SK-N-SH (cell line): ENCODE results near the gene MYLK2. TPM values are rescaled to one million over a fixed set of nuclear protein-coding genes. Genes with fewer than 3 reads are reported as not detected.

Source experiments
- CTCF ChIA-PET: fragments of 300-600, 350-600 bp; formaldehyde crosslinking; extraction: SDS; loops from one replicate; lab custom pipeline; 2021; lab: Yijun Ruan, JAX
- POLR2A ChIA-PET: fragments of 350-600 bp; sonication (Branson Sonifier 250); formaldehyde crosslinking; extraction: SDS; loops from one replicate; lab custom pipeline; 2020; ENCODE audit warnings: antibody characterized with exemption, inconsistent platforms; lab: Yijun Ruan, JAX
- DNase-seq: peaks from one replicate; pipeline ENCODE4 v3.0.0; 2012
- H2AFZ ChIP-seq: fragments of 200-600 bp; sonication (generic); 2 replicates; pipeline ENCODE4 v1.8.1; 2016; ENCODE audit warnings: antibody characterized with exemption, mild to moderate bottlenecking, low read depth
- H3F3A ChIP-seq: fragments of 200-600 bp; sonication (generic); replicated peaks from 2 replicates; pipeline ENCODE3; 2016; ENCODE audit warnings: antibody characterized with exemption, mild to moderate bottlenecking; ENCODE audit not compliant: insufficient read depth
- H3K27ac ChIP-seq, 2 experiments: fragments of 200-500 bp in 1 of 2; fragments of 200-600 bp in 1 of 2; sonication (Bioruptor generic) in 1 of 2; sonication (generic), shearing (Covaris generic) in 1 of 2; 2 replicates each; pipeline versions ENCODE4 v1.5.1 to v1.6.1; 2014 to 2016; ENCODE audit warnings: low read depth in 2 of 2, inconsistent platforms in 1 of 2, low read length in 1 of 2, mild to moderate bottlenecking in 1 of 2, mixed read lengths in 1 of 2
- H3K27me3 ChIP-seq: fragments of 200-600 bp; sonication (generic), shearing (Covaris generic); 2 replicates; pipeline ENCODE4 v1.6.1; 2016; ENCODE audit warnings: mixed run types; ENCODE audit not compliant: insufficient read depth
- H3K36me3 ChIP-seq, 2 experiments: fragments of 200-500 bp in 1 of 2; fragments of 200-600 bp in 1 of 2; sonication (Bioruptor generic) in 1 of 2; sonication (generic) in 1 of 2; replicated peaks in 1 of 2; 2 replicates each; pipeline versions ENCODE3 to v1.5.1; 2014 to 2016; ENCODE audit warnings: low read length in 1 of 2, mild to moderate bottlenecking in 1 of 2; ENCODE audit not compliant: insufficient read depth in 2 of 2, control insufficient read depth in 1 of 2
- H3K4me1 ChIP-seq, 2 experiments: fragments of 200-500 bp in 1 of 2; fragments of 200-600 bp in 1 of 2; sonication (Bioruptor generic) in 1 of 2; sonication (generic), shearing (Covaris generic) in 1 of 2; 2 replicates each; pipeline versions ENCODE4 v1.5.1 to v1.6.1; 2014 to 2016; ENCODE audit warnings: low read depth in 1 of 2, low read length in 1 of 2, mixed run types in 1 of 2; ENCODE audit not compliant: insufficient read depth in 2 of 2, control insufficient read depth in 1 of 2
- H3K4me2 ChIP-seq: fragments of 200-600 bp; sonication (generic), shearing (Covaris generic); 2 replicates; pipeline ENCODE4 v1.6.1; 2017; ENCODE audit warnings: mixed run types
- H3K4me3 ChIP-seq, 2 experiments: fragments of 200-500 bp in 1 of 2; fragments of 200-600 bp in 1 of 2; sonication (Bioruptor generic) in 1 of 2; sonication (generic), shearing (Covaris generic) in 1 of 2; 2 replicates each; pipeline versions ENCODE4 v1.5.1 to v1.8.1; 2014 to 2016; ENCODE audit warnings: low read depth in 2 of 2, inconsistent platforms in 1 of 2, low read length in 1 of 2, mild to moderate bottlenecking in 1 of 2, mixed read lengths in 1 of 2, moderate library complexity in 1 of 2
- H3K79me2 ChIP-seq: fragments of 200-600 bp; sonication (generic); 2 replicates; pipeline ENCODE4 v1.8.1; 2017; ENCODE audit warnings: mild to moderate bottlenecking; ENCODE audit not compliant: insufficient read depth
- H3K9ac ChIP-seq: fragments of 200-600 bp; sonication (generic); 2 replicates; pipeline ENCODE4 v1.6.1; 2017; ENCODE audit warnings: mixed run types
- H3K9me2 ChIP-seq: fragments of 200-600 bp; sonication (generic); 2 replicates; pipeline ENCODE4 v1.6.1; 2017; ENCODE audit warnings: mixed run types
- H3K9me3 ChIP-seq: fragments of 200-600 bp; sonication (generic); 2 replicates; pipeline ENCODE4 v1.6.1; 2017; ENCODE audit warnings: mixed run types, mild to moderate bottlenecking, moderate library complexity
- H4K20me1 ChIP-seq: fragments of 200-600 bp; sonication (generic); 2 replicates; pipeline ENCODE4 v1.6.1; 2017; ENCODE audit warnings: mild to moderate bottlenecking, mixed run types; ENCODE audit not compliant: insufficient read depth
- ELF1 ChIP-seq: IDR thresholded peaks from 2 replicates; pipeline ENCODE4 v1.4.0; 2012
- EP300 ChIP-seq, 2 experiments: IDR thresholded peaks; 2 replicates each; pipeline versions ENCODE4 v1.4.0 to v1.6.1; 2012; ENCODE audit warnings: borderline replicate concordance in 1 of 2, low read depth in 1 of 2, low read length in 1 of 2
- IRF3 ChIP-seq: fragments of 150-350 bp; IDR thresholded peaks from 2 replicates; pipeline ENCODE4 v1.6.1; 2016; ENCODE audit warnings: mild to moderate bottlenecking, low read depth, low read length
- RXRA ChIP-seq: IDR thresholded peaks from 2 replicates; pipeline ENCODE4 v1.4.0; 2012; ENCODE audit warnings: low read depth, mild to moderate bottlenecking, borderline replicate concordance
- TAF1 ChIP-seq: IDR thresholded peaks from 2 replicates; pipeline ENCODE4 v1.6.1; 2012; ENCODE audit warnings: low read depth, mild to moderate bottlenecking, low read length, moderate library complexity, borderline replicate concordance
- WGBS: methylation state at CpG from one replicate; pipeline ENCODE4 v1.1.6; 2017; ENCODE audit warnings: low lambda C conversion rate; 5-methylcytosine and 5-hydroxymethylcytosine counted together
- polyA plus RNA-seq, 3 experiments: library from polyadenylated mRNA; depleted of rRNA; stranded (reverse); fragments of >200 nt; gene quantifications; 2 replicates each; pipeline ENCODE4 v1.2.3, GENCODE V29; 2012
- TF ChIP-seq, protein P1 (sequence below): IDR thresholded peaks from 2 replicates; pipeline ENCODE4 v1.4.0; 2012; ENCODE audit warnings: low read depth, borderline replicate concordance
- TF ChIP-seq, protein P2 (sequence below): fragments of 200-600 bp; sonication (generic); IDR thresholded peaks from 2 replicates; pipeline ENCODE4 v1.6.1; 2017; ENCODE audit warnings: antibody characterized with exemption, mild to moderate bottlenecking, moderate library complexity

Gene MYLK2
- polyA plus RNA-seq, 1 of the 3 experiments (the other 2 are of a cell fraction), result 0.21 TPM

GRCh38 chr20:31869942-31870725, 51.0 kb downstream of the MYLK2 start, which contains the start of the genes DUSP15 and TTLL9 (continued):
- TF ChIP-seq IRF3 (no peak), EP300 (IDR thresholded peaks at IDR 0.05; ENCODE audit: borderline replicate concordance in 1 of 2, low read depth in 1 of 2, low read length in 1 of 2) (no peak)
- TF ChIP-seq, all 33 proteins: peak for 3

- Histone ChIP-seq H2AFZ (peak overlapping the region; percentile 94), H3F3A (peaks cover 5% of the 10 kb centered on the region), H3K9me2 (no peaks in the 10 kb centered on the region), H3K4me3 (peak overlapping the region; percentile 66 to 69), H3K4me2 (peak overlapping the region; percentile 81), H4K20me1 (no peaks in the 10 kb centered on the region), H3K36me3 (no peaks in the 10 kb centered on the region), H3K27ac (peak overlapping the region in 1 of 2 experiments; percentile 62; a peak in 1 of 4 replicates), H3K79me2 (no peaks in the 10 kb centered on the region), H3K9ac (peak overlapping the region; percentile 71), H3K9me3 (no peaks in the 10 kb centered on the region), H3K27me3 (no peaks in the 10 kb centered on the region), H3K4me1 (peaks cover 0 to 23% of the 10 kb centered on the region in 2 experiments; a peak in 1 of 4 replicates)
- ChIA-PET POLR2A (interaction anchor here (0.6 to 1.4 kb wide), 2 partner anchors 9 to 26 kb away, joined by 3 to 6 read pairs; no protein-coding TSS in a partner anchor), CTCF (interaction anchor here (0.8 to 3.3 kb wide), 11 partner anchors 8 to 258 kb away, joined by 3 to 12 read pairs (median 4); partner anchors contain the start of gene PDRG1)
- 33% methylated on average over 6 of the region's 24 CpGs for WGBS
- no peak for TF ChIP-seq ELF1
- TF ChIP-seq TAF1, result no peak; the same call in 1 of the 2 replicates
- TF ChIP-seq, protein P1, sequence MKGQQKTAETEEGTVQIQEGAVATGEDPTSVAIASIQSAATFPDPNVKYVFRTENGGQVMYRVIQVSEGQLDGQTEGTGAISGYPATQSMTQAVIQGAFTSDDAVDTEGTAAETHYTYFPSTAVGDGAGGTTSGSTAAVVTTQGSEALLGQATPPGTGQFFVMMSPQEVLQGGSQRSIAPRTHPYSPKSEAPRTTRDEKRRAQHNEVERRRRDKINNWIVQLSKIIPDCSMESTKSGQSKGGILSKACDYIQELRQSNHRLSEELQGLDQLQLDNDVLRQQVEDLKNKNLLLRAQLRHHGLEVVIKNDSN, result no peak
- TF ChIP-seq RXRA, result no peak
- DNase-seq, result no peak
These were observed 51.8 kb downstream of the MYLK2 start for GRCh38 chr20:31870726-31871617.

DNA sequence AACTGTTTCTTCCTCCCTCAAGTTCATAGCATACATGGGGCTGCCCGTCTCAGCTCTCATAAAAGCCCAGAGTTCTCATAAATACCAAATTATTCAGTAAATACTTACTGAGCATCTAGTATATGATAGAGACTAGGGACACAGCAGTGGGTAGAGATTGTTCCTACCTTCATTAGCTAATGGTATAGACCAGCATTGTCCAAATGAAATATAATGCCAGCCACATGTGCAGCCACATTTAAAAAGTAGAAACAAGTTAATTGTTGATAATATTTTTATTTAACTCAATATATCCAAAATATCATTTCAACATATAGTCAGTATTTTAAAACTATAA, 52.4 kb downstream of the MYLK2 start:
- Histone ChIP-seq H3K4me1 (peaks cover 0 to 23% of the 10 kb centered on the region in 2 experiments; a peak in 1 of 4 replicates), H3K4me2 (peak overlapping the region; percentile 81), H3K27me3 (no peaks in the 10 kb centered on the region), H3K9me3 (no peaks in the 10 kb centered on the region), H2AFZ (no peak overlapping the region), H3F3A (peaks cover 5% of the 10 kb centered on the region), H3K36me3 (no peaks in the 10 kb centered on the region), H3K79me2 (no peaks in the 10 kb centered on the region), H3K4me3 (no peak overlapping the region), H4K20me1 (no peaks in the 10 kb centered on the region), H3K9ac (no peak overlapping the region), H3K27ac (no peak overlapping the region), H3K9me2 (no peaks in the 10 kb centered on the region)
- WGBS, result 100% methylated on average over 1 of the region's 1 CpG
- POLR2A ChIA-PET, result interaction anchor here (0.6 to 1.4 kb wide), 2 partner anchors 10 to 26 kb away, joined by 3 to 6 read pairs; no protein-coding TSS in a partner anchor
- CTCF ChIA-PET, result interaction anchor here (0.8 to 3.3 kb wide), 10 partner anchors 7 to 258 kb away, joined by 3 to 12 read pairs (median 4); partner anchors contain the start of gene PDRG1
- TF ChIP-seq ELF1, result no peak
- TF ChIP-seq, protein P2, sequence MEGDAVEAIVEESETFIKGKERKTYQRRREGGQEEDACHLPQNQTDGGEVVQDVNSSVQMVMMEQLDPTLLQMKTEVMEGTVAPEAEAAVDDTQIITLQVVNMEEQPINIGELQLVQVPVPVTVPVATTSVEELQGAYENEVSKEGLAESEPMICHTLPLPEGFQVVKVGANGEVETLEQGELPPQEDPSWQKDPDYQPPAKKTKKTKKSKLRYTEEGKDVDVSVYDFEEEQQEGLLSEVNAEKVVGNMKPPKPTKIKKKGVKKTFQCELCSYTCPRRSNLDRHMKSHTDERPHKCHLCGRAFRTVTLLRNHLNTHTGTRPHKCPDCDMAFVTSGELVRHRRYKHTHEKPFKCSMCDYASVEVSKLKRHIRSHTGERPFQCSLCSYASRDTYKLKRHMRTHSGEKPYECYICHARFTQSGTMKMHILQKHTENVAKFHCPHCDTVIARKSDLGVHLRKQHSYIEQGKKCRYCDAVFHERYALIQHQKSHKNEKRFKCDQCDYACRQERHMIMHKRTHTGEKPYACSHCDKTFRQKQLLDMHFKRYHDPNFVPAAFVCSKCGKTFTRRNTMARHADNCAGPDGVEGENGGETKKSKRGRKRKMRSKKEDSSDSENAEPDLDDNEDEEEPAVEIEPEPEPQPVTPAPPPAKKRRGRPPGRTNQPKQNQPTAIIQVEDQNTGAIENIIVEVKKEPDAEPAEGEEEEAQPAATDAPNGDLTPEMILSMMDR, result no peak
- DNase-seq, result no peak
